ENCODE measurements around the gene SLC39A7.

SLC39A7 gene

GRCh38 chr6:33190504-33191107 is 10.1 kb upstream of the SLC39A7 start:
- no peak for DNase-seq (ENCODE audit: low spot score)

DNA sequence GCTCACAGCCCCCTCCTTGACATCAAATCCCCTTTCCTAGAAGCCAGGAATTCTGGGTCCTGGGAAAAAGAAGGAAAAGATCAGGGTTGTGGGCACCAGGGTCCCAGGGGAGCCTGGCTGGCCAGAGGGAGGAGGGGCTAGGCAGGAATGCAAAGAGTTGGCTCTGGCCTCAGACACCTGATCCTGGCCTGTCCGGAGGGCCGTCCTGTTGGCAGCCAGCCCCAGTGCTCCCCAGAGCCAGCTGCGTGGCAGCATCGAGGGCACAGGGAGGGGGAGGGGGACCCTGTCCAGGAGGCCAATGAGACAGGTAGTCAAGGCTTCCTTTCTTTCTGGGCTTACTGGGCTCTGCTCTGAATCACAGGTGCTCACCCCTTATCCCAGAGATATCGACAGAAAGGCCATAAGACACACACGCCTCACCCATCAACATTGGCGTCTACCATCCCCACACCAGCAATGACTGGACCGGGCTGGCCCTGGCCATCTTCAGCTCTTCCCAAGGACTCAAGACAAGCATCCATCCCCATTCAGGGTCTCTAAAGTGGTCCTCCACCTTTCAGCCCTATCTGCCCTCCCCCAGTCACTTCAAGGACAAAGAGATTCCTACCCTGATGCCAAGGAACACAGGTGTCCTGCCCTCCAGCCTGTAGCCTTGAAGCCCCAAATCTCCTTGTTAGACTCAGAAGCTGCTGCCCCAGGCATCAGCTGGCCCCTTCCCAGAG is 9.1 kb upstream of the SLC39A7 start:
- DNase-seq (ENCODE audit: low spot score) = no peak

- DNase-seq (ENCODE audit: low spot score) = no peak
These were observed 8.5 kb upstream of the SLC39A7 start, which contains the start of gene COL11A2 for GRCh38 chr6:33192105-33192646. Gene COL11A2, minus strand, starts transcription at chr6:33192467. Its CDS starts 227 bp downstream, at chr6:33192240.

DNA sequence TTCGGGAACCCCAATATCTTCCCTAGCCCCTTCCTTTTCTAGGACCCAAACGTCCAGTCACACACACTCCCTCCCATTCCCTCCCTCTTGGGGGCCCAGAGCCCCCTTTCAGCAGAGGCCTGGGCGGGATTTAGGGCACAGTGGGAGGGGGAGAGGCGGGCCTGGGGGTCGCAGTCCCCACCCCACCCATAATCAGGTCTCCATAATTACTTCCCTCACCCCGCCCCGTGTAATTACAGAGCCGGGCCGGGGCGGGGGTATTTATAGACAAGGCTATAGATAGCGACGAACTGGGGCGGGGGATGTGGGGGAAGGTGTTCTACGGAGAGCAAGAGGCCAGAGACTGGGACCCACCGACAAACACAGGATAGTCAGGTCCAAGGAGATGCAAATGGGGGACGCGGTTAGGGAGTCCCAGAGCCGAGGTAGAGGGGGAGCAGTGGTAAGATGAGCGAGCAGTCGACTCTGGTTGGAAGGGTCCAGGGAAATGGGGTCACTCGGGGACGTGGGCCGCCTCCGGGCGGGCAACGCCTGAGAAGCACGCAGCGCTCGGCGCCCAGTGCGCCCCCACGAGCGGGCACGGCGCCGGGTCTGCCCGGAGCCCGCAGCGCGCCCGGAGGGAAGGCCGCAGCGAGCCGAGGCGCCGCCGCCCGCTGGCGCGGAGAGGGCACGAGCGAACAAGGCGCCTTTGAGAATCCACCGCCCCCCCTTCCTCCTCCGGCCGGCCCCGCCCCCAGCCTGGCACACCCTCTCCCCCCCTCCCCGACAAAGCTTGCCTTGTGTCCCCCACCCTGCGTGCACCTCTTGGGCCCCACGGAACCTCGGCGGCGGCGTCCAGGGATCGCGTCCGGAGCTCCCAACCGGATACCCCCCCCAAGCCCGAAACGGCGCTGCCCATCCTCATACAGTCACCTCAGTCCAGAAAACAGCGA is 7.7 kb upstream of the SLC39A7 start:
- DNase-seq (ENCODE audit: low spot score) = peak; percentile 56

- no peak for DNase-seq (ENCODE audit: low spot score)
These were observed 7.0 kb upstream of the SLC39A7 start for GRCh38 chr6:33193619-33194018.

- no peak for DNase-seq (ENCODE audit: low spot score)
These were observed 6.2 kb upstream of the SLC39A7 start for GRCh38 chr6:33194431-33194979.

DNA sequence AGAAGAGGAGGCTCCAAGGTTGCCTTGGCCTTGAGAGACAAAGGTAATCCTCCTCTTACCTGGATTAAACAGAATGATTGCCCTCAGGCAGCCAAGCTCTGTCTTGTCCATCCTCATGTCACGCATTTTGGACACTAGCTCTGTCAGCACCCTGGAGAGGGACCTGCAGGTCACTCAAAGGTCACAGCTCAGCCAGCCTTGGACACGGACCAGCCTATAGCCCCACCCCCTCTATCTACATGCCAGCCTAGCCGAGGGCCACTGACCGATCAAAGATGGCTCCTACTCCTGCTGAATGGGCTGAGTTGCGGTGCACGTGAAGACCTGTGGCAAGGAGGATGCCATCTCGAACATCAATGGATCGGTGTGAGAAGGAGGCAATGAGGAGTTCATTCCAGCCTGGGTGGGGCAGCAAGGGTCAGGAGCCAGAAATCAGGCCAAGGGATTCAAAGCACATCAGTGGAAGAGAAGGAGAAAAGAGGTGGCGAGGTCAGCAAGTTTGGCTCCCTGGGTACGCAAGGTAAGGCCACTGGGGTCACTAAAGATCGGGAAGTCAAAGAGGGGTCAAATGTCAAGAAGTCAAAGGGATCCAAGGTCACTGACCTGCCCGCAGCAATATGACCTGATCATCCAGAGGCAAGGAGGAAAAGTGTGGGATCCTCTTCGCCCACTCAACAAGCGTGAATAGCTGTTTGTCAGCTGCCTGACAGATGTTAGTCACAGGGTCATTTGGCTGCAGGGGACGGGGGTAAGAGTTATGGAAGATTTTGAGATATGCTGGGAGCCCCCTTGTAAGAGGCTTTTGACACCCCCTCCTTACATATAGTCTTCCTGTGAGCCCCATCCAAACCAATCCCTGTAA is 5.1 kb upstream of the SLC39A7 start:
- no peak for DNase-seq (ENCODE audit: low spot score)

GRCh38 chr6:33197431-33198048 is 3.1 kb upstream of the SLC39A7 start:
- peak; percentile 76 for DNase-seq (ENCODE audit: low spot score)

DNA sequence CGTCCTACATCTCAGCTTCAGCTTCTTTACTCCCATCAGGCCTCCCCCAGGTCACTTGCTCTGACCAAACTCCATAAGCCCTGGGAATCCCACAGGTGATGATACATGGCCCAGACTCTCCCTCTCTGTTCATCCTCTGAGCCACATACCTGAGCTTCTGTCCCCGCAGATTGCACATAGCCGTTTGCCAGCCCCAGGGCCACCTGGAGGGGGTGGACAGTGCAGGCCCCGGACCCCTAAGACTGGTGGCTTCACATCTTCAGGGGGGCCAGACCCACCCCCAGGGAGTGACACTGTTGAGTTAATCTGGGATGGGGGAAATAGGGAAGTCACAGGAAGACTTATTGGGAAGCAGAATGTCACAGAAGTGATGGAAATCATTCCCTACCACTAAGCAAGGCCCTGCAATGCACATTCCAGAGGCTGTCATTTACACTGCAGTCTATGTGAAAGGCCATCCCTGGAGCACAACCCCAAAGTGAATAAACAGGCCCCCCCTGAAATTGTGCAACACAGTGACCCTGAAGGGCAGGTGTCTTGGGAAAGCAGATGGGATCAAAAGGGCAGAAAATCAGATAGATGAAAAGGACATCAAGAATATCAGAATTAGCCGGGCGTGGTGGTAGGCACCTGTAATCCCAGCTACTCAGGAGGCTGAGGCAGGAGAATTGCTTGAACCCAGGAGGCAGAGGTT is 2.4 kb upstream of the SLC39A7 start:
- DNase-seq (ENCODE audit: low spot score) = no peak

DNA sequence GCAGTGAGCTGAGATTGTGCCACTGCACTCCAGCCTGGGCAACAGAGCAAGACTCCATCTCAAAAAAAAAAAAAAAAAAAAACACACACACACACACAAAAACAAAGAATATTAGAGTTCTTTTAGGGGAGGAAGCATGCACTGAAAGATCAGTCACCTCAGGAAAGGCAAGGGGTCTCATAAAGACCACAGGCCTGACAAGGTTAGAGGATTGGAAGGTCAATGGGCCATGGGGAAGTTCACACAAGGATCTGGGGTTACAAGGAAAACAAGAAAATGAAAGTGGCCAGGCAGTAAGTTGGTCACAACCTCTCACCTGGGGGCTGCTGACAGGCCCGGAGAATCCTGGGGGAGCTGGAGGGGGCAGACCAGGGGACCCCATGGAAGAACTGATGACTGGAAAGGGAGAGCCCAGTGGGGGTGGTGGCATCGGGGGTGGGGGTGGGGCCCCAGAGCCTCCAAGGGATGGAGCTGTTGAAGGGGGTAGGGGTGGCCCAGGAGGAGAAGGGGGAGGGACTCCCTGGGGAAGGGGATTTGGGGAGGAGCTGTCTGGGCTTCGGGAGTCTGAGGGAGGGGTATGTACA is 1.7 kb upstream of the SLC39A7 start:
- DNase-seq (ENCODE audit: low spot score) = no peak

DNA sequence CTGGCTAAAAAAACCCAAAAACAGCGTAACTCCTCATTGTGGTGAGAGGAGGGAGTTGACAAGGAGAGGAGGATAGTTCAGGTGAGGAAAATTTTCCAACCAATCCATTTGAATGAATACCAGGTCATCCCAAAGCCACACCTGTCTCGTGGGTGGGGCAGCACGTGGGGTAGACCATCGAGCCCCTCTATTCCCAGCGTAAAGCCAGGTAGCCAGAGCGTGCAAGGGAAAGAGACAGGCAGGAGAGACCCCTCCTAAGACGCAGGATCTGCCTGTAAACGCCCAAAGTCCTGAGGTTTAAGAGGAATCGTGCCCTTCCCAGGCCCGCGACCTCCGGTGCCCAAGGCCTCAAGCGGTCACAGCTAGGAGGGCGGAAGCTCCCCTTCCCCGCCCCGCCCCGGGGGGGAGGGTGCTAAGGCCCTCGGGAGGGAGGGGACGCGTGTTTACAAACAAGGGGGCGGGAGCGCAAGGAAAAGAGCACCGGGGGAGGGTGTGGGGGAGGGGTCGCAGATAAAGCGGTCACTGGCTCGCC is 914 bp upstream of the SLC39A7 start:
- peak; percentile 77 for DNase-seq (ENCODE audit: low spot score)

DNA sequence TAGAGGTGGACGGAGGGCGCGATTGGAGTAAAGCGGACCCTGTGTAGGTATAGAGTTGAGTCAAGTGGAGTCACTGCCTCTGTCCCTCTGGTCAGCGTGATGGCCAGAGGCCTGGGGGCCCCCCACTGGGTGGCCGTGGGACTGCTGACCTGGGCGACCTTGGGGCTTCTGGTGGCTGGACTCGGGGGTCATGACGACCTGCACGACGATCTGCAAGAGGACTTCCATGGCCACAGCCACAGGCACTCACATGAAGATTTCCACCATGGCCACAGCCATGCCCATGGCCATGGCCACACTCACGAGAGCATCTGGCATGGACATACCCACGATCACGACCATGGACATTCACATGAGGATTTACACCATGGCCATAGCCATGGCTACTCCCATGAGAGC is 479 bp downstream of the SLC39A7 start:
- DNase-seq (ENCODE audit: low spot score) = no peak

DNA sequence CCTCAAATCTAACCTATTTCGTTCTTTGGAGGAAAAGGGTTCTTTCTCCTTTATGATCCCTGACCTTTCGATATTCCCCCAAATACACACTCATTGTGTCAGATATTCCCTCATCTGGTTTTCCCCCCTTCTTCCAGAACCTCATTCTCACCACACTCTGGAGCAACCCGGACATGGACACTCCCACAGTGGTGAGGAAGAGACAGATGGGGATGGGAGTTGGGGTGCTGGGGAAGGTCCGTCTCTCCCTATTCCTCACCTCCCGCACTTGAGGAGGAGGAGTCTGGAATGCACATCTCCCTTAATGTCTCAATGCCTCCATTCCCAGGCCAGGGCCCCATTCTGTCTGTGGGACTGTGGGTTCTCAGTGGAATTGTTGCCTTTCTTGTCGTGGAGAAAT is 1.3 kb downstream of the SLC39A7 start:
- DNase-seq (ENCODE audit: low spot score) = no peak

GRCh38 chr6:33202799-33203198 is 2.1 kb downstream of the SLC39A7 start:
- no peak for DNase-seq (ENCODE audit: low spot score)

GRCh38 chr6:33203443-33204164 is 2.9 kb downstream of the SLC39A7 start:
- DNase-seq (ENCODE audit: low spot score) = no peak

GRCh38 chr6:33204165-33204414 is 3.4 kb downstream of the SLC39A7 start:
- no peak for DNase-seq (ENCODE audit: low spot score)

GRCh38 chr6:33204415-33205190 is 3.9 kb downstream of the SLC39A7 start, which contains the start of gene HSD17B8:
Gene HSD17B8, plus strand, starts transcription at chr6:33204655. Its CDS starts 14 bp downstream, at chr6:33204669.
- peak; percentile 97 for DNase-seq (ENCODE audit: low spot score)
